Esophagus mucosa (tissue), 1 donor: ENCODE measurements around the gene CYGB. TPM values are rescaled to one million over a fixed set of nuclear protein-coding genes. Genes with fewer than 3 reads are reported as not detected.
A peak's percentile ranks its signal among the peaks of the same experiment; 100 is the strongest.
"Not testable (repeated sequence)": the region's sequence is repeated elsewhere in the genome, so short reads cannot be mapped to it uniquely, and the experiment has no call there.

ENCODE experiments used
- ATAC-seq: fragments of 200-7000 bp; cut with Tn5 transposase; one replicate; pipeline ENCODE4 v1.9.1; 2020
- total RNA-seq: library from RNA; stranded (reverse); gene quantifications from one replicate; pipeline ENCODE4 v1.2.4, GENCODE V29; 2023
- donor health status: DM: yes; HTN: yes; CAD: no.

CYGB gene
- total RNA-seq, 1 donor from 2014 or later, result 2.6 TPM

DNA sequence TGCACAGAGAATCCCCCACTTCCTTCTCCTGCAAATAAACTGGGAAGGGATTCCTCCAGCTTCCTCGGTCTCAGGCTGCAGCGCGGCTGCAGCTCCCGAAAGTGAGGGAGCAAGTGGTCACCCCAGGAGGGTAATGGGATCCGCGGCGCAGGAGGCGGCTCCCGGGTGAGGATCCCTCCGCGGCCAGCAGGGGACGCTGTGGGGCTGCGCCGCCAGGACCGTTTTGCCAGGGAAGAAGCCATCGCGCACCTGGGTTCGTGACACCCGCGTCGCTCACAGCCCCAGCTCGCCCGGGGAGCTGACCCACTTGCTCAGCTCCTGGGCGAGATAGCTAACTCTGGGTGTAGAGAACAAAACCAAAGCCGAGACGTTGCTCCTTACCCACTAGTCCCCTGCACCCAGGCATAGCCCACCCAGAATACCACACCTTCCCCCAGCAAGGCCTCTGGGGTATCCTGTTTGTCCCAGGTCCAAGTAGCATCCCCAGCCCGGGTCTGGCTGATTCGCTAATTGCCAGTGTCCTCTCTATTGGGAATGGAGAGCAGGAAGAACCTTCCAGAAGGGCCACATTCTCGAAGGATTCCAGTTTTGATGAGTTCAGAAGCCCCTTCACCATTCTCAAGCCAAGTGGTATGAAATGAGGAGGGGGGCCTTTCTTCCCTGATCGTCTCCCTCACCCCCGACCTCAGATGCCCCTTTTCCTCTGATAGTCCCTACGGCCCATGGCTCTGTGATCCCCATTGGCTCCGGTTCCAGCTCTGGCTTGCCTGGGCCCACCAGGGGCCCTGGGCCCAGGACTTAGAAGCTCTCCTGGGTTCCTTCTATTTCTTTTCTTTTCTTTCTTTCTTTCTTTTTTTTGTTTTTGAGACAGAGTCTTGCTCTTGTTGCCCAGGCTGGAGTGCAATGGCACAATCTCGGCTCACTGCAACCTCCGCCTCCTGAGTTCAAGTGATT lies 14.1 kb downstream of the CYGB start:
- peak; percentile 72 for ATAC-seq

GRCh38 chr17:76521683-76522082 lies 15.8 kb downstream of the CYGB start:
- ATAC-seq, result not testable (repeated sequence)

GRCh38 chr17:76521262-76521661 lies 16.2 kb downstream of the CYGB start:
- no peak for ATAC-seq

- no peak for ATAC-seq
Measured at GRCh38 chr17:76519048-76519966, 18.2 kb downstream of the CYGB start.

DNA sequence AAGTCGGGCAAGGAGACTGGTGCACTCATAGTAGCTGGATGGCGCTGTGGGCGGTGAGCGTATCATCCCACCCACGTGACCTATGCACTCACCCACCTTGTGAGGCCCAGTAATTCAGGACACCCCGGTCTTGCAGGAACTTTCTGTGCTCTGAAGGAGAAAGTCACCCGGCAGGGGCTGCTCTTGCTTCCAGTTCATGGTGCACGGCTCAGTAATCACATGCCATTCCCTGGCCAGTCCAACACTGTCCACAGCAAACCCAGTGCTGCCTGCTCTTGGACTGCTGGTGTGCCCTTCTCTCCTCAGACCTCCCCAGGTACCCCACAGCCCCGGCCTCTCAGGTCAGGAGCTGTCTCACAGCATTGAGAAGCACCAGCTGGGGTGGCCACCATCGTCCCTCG lies 19.9 kb downstream of the CYGB start:
- peak; percentile 44 for ATAC-seq

DNA sequence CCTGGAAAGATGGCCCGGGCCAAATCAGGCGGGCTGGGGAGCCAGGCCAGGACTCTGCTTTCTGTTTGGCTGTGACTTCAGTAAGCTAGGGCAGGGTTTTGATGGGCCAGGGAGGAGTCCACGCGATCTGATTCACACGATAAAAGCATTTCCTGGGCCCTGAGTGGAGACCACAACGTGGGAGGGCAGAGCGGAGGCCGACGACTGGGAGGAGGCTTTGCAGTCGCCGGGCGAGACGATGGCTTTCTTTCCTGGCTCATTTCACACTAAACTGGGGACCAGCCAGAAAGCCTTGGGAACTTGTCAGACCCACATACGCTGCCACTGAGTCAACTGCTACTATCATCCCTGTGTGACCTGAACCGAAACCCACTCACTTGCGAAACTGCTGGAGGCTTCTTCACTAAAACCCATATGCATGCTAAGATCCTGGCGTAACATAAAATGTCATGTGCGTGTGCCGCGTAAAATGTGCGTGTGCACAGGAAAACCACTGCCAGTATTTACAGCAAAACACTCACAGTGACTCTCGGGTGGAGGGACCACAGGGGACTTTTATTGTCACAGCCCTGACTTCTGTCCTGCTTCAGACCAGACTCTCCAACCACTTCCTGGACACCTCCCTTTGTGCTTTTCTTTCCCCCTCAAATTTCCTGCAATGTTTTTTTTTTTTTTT lies 22.1 kb downstream of the CYGB start:
- peak; percentile 62 for ATAC-seq

DNA sequence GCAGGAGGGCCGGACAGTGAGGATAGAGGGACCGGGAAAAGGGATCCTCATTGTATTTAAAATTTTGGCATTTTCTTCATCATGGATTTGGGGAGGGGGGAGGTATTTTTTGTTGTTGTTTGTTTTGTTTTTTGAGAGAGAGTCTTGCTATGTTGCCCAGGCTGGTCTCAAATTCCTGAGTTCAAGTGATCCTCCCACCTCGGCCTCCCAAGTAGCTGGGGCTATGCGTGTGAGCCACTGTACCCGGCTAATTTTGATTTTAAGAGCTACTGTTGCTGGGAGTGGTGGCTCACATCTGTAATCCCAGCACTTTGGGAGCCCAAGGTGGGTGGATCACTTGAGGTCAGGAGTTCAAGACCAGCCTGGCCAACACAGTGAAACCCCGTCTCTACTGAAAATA lies 23.2 kb downstream of the CYGB start:
- not testable (repeated sequence) for ATAC-seq

GRCh38 chr17:76513306-76513692 lies 24.2 kb downstream of the CYGB start:
- no peak for ATAC-seq

DNA sequence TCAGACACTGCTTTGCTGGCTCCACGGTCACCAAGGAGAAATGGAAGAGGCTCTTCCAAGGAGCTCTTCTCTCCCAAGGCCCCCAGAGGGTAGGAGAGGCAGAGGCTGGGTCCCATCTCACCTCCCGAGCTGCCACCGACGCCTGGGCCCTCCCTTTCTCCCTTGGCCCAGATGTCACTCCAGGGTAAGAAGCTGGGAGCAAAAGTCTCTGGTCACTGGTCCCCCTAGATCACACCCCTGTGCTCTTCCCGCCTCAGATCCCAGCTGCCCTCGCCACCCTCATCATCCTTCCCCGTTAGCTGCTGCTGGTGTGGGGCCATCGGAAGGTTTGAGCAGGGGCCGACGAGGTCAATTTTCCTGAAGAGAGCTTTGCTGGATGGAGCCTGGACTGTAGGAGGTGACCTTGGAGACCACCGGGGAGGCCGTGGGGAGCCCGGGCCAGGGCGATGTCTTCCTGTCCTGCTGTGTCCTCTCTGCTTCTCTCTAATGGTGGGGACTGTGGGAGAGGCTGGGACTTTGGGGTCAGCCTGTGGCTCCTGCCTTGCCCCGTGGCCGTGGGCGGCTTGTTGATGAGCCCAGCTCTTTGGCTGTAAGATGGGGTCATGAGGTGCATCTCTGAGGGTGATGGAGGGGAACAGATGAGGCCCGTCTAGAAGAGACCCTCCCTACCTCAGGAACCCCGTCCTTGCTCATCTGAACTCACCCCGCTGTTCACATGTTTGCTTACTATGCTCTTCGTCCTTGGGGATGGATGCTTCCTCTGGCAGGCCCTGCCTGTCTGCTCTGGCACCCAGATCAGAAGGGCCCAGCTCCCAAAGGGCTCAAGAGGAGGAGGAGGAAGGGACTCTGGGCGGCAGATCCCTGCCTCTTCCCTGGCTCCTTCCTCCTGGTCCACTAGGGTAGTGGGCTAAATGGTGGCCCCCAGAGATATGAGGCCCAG lies 24.9 kb downstream of the CYGB start:
- ATAC-seq, result no peak

GRCh38 chr17:76511668-76512365 lies 25.7 kb downstream of the CYGB start:
- ATAC-seq, result no peak

- ATAC-seq, result no peak
Measured at GRCh38 chr17:76510831-76511244, 26.7 kb downstream of the CYGB start.

DNA sequence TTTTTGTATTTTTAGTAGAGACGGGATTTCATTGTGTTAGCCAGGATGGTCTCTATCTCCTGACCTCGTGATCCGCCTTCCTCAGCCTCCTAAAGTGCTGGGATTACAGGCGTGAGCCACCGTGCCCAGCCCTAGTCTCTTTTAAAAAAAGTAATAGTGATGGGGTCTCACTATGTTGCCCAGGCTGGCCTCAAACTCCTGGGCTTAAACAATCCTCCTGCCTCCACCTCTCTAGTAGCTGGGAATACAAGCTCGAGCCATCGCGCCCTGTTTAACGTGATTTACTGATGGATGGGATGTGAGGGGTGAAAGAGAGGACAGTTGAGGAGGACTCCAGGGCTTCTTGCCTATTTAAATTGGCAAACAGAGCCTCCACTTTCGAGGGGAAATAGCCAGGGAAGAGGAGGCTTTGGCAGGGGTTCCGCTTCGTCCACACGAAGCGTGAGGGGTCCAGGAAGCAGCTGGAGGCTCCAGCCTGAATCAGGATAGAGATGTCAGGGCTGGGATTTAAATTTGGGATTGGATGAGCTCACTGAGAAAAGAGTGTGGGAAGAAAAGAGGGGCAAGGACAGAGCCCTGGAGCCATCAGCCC lies 28.9 kb downstream of the CYGB start:
- not testable (repeated sequence) for ATAC-seq

- ATAC-seq, result peak; percentile 67
Measured at GRCh38 chr17:76506408-76507345, 30.8 kb downstream of the CYGB start.

DNA sequence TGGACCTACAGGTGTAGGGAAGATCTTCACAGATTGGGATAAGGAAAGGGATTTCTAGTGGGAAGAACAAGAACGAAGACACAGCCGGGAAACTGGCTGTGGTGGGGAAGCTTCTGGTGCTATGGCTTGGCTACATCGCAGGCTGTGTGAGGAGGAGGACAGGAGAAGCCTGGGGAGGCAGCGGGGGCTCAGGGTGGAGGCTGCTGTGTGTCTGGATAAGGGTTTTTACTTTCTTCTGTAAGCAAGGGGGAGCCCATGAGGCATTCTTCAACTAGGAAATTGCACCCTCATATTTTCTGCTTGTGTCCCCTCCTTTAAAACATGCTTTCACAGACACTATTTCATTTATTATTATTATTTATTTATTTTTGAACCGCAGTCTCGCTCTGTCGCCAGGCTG lies 33.4 kb downstream of the CYGB start:
- ATAC-seq, result no peak

DNA sequence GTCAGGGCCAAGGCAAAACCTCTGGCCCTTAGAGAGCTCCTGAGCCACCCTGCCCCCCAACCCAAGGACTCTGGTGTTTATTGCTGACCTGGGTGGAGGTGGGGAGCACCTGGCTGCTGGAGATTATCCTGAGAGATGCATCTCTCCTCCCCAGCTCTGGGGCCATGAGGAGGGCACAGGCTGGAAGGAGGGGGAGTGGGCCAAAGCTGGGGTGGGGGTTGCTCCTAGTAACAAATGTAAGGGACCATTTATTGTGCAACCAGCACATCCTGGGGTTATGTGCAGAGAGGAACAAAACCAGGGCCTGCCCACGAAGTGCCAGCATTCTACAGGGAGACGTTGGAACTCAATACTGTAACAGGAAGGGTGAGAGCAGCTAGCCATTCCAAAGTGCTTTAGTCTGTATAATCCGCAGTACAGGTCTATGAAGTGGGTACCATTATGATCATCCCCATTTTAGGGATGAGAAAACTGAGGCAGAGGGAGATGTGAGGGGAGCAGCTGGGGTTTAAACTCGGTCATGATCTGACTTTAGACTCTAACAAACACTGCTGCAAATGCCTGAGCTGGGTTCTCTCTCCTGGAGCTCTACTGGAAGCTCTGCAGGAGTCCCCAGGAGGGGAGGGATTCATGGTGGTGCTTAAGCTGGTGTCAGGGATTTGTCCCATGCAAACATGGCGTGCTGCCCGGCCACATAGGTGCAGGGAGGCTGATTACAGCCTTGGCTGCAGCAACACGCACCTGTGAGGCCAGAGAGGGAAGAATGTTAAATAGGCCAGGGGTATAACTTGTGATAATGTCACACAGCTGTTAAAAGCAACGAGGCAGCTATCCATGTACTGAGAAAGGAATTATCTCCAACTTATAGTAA lies 34.9 kb downstream of the CYGB start:
- ATAC-seq, result no peak

DNA sequence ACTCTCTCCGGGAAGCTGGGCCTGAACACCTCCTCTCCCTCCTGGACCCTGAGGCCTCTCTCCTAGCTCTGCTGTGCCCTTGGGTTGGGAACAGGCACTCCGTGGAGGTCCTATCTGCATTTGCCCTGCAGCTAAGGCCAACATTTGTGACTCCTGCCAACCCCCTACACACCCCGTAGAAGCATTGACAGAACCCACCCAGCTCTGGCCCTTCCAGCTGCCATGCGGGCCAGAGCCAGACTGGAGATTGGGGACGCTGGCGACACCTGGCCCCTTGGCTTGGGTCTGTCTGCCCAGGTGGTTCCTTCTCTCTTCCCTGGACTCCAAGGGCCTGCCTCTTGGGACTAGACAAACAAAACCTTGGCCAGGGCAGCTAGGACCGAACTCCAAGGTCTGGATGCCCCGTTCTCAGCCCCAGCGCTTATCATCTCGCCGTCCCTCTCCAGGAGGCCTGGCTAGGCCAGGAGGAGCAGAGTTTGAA lies 35.6 kb downstream of the CYGB start:
- ATAC-seq, result no peak

- peak; percentile 91 for ATAC-seq
Measured at GRCh38 chr17:76501018-76501826, 36.3 kb downstream of the CYGB start, which contains the start of gene RHBDF2. Gene RHBDF2, minus strand, starts transcription at chr17:76501423. Its CDS starts 19,899 bp downstream, at chr17:76481524.
